Measurements from ENCODE around the gene MYRF.

Gene MYRF

DNA sequence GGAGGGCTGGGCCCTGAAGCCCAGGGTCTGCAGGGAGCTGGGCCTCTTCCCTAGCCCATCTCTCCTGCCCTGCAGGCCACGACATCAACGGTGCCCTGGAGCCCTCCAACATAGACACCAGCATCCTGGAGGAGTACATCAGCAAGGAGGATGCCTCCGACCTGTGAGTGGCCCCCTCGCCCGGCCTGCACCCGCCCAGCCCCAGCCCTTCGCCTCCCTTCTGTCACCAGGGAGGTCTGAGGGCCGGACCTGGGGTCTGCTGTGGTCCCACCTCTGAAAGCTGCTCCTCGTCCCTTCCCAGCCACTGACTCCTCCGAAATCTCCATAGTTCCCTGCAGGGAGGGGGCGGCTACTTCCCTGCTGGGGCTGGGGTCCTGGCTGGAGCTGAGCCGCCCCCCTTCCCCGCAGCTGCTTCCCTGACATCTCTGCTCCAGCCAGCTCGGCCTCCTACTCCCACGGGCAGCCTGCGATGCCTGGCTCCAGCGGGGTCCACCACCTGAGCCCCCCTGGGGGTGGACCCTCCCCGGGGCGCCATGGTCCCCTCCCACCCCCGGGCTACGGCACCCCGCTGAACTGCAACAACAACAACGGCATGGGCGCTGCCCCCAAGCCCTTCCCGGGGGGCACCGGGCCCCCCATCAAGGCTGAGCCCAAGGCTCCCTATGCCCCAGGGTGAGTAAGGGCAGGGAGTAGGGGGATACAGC lies 13.3 kb downstream of the MYRF start:
- no peak for TF ChIP-seq ZFX (IDR thresholded peaks at IDR 0.05; ENCODE audit: borderline replicate concordance)
- TF ChIP-seq, protein P1, sequence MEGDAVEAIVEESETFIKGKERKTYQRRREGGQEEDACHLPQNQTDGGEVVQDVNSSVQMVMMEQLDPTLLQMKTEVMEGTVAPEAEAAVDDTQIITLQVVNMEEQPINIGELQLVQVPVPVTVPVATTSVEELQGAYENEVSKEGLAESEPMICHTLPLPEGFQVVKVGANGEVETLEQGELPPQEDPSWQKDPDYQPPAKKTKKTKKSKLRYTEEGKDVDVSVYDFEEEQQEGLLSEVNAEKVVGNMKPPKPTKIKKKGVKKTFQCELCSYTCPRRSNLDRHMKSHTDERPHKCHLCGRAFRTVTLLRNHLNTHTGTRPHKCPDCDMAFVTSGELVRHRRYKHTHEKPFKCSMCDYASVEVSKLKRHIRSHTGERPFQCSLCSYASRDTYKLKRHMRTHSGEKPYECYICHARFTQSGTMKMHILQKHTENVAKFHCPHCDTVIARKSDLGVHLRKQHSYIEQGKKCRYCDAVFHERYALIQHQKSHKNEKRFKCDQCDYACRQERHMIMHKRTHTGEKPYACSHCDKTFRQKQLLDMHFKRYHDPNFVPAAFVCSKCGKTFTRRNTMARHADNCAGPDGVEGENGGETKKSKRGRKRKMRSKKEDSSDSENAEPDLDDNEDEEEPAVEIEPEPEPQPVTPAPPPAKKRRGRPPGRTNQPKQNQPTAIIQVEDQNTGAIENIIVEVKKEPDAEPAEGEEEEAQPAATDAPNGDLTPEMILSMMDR (IDR thresholded peaks at IDR 0.05), result no peak
- H3K27ac ChIP-seq, result no peak overlapping the region

DNA sequence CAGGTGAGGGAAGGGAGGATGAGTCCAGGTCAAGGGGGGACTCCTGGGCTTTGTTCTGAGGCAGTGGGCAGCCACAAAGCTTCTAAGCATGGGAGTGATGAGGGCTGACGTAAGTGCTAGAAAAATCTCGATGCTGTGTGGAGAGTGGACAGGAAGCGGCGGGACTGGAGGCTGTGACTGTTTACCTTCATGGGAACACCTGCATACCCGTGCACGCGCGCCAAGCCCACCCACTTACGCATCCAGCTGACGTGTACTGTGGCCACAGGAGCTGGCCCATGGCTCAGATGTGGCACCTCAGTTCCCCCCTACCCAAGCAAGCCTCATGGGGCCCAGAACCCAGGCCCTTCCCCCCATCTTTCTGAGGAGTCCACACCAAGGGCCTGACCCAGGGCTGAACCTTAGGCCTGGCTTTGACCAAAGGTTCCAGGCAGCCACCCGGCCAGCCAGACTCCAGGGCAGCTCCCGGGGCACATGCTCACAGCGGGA lies 14.0 kb downstream of the MYRF start:
- H3K27ac ChIP-seq, result no peak overlapping the region
- TF ChIP-seq, protein P1 (IDR thresholded peaks at IDR 0.05), result no peak
- TF ChIP-seq ZFX (IDR thresholded peaks at IDR 0.05; ENCODE audit: borderline replicate concordance), result no peak

DNA sequence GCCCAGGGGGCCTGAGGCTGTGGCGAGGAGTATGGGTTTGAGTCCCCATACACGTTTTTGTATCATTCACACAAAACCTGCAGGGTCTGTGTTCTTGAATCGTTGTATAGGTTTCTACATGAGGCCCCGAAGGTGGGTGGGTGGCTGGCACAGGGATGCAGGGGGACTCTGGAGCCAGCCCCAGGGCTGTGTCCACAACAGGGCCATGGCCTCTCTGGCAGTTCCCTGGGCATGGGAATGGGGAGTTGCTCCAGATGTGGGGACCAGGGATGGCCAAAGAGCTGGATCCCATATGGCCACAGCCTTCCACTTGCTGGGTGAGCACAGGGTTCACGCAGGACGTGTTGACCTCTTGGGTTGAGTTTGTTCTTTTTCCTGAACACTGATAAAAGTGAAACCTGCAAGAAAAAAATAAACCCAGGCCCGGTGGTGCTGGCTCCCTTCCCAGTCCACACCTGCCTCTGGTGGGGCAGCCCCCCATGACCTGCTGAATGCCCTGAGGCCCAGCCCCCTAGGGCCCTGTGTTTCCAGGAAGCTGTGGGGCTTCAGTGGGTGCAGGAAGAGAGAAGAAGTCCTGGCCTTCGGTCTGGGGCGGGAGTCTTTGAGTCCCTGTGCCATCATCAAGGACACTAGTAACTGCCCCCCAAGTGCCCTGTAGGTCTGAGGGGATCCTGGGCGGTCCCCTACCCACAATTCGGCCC lies 16.1 kb downstream of the MYRF start:
- no peak for TF ChIP-seq ZFX (IDR thresholded peaks at IDR 0.05; ENCODE audit: borderline replicate concordance)
- TF ChIP-seq, protein P1 (IDR thresholded peaks at IDR 0.05), result no peak
- H3K27ac ChIP-seq, result no peak overlapping the region

DNA sequence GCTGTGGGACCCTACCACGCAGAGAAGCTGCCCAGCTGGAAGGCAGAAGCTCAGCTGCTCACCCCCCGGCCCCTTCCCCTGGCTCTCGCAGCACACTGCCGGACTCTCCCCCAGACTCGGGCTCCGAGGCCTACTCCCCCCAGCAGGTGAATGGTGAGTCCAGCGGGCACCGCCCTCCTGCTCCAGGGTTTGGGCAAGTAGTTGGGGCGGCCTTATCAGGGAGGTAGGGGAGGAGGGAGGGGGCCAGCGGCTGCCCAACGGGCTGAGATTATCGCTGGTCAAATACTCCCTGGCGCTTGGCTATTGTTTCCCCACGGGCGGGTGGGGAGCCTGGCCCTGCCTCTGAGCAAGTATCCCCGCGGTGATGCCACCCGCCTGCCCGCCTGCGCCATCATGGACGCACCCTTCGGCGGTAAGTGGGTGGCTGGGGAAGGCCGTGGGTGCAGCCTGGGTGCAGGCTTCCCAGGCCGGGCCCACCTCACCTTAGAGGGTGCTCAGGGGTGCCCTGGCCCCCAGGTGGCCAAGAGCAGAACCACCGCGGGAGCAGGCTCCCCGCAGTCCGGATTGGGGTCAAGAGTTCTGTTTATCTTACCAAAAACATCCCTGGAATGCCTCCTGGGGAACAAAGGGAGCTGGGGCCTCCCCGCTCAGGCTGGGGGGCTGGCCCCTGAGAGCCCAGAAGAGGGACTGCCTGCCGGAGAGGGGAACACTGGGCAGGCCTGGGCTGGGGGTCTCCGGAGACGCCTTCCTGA lies 16.9 kb downstream of the MYRF start:
- TF ChIP-seq, protein P1 (IDR thresholded peaks at IDR 0.05), result no peak
- TF ChIP-seq ZFX (IDR thresholded peaks at IDR 0.05; ENCODE audit: borderline replicate concordance), result no peak
- no peak overlapping the region for H3K27ac ChIP-seq

DNA sequence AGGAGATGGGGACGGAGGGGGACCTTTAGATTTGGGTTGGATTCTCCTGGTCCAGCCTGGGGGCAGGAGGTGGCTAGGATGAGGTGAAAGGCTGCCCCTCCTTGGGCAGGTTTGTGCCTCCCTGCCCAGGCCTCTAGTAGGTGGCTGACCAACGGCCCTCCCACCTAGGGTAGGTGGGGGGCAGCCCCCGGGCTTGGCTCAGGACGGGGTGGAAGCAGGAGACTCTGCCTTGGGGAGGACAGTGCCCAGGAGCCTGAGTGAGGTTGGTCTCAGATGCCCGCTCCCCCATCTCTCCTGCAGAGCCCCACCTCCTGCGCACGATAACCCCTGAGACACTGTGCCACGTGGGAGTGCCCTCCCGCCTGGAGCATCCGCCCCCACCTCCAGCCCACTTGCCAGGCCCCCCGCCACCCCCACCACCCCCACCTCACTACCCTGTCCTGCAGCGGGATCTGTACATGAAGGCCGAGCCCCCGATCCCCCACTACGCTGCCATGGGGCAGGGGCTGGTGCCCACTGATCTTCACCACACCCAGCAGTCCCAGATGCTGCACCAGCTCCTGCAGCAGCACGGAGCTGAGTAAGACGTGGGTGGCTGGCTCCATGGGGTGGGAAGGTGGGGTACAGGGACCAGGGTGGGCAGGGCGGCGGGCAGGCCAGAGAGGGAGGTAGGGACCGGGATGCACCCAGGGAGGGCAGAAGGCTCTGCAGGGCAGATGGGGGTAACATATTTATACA lies 17.7 kb downstream of the MYRF start:
- no peak overlapping the region for H3K27ac ChIP-seq
- no peak for TF ChIP-seq ZFX (IDR thresholded peaks at IDR 0.05; ENCODE audit: borderline replicate concordance)
- TF ChIP-seq, protein P1 (IDR thresholded peaks at IDR 0.05), result no peak

DNA sequence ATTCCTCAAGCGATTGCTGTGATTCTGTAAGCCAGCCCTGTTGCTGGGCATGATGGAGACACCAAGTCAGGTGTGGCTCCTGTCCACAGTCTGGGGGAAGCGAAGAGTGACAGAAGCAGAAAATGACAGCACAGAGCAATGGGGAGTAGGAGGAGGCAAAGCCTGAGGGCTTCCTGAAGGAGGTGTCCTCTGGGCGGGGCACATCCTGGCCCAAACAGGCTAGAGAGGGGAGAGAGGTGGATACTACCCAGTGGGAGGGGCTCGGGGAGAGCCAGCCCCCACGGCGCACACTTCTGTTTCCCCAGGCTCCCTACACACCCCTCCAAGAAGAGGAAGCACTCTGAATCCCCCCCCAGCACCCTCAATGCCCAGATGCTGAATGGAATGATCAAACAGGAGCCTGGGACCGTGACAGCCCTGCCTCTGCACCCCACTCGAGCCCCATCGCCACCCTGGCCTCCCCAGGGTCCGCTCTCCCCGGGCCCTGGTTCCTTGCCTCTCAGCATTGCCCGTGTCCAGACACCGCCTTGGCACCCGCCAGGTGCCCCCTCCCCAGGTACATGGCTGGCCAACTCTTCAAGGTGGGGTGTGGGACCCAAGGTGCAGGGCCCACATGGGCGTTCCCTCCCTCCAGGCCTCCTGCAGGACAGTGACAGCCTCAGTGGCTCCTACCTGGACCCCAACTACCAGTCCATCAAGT lies 18.9 kb downstream of the MYRF start:
- H3K27ac ChIP-seq, result no peak overlapping the region
- no peak for TF ChIP-seq ZFX (IDR thresholded peaks at IDR 0.05; ENCODE audit: borderline replicate concordance)
- TF ChIP-seq, protein P1 (IDR thresholded peaks at IDR 0.05), result no peak

Data from 22Rv1 (cell line).